ENCODE results near the gene DMRTC2. TPM values are rescaled to one million over a fixed set of nuclear protein-coding genes. Genes with fewer than 3 reads are reported as not detected.
A peak's percentile ranks its signal among the peaks of the same experiment; 100 is the strongest.

DMRTC2 gene
- total and polyA plus RNA-seq, 4 donors, result 0.03 TPM; not detected in 3

DNA sequence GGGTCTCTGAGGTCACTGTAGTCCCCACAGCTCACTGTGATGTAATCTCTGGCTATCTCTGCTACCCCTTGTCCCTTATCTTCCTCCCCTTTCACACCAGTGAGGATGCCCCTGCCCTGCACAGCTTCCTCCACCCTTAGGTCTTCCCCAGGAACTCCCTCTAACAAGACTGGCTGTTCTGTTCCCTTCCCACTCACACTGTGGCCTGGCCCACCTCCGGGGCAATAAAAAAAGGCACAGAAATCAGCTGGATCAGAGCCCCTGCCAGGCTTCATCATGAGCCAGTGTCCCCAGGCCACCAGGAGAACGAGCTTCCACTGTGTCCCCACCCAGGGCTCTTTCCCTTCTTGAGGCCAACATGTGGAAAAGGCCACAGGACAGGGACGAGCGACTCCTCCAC lies 43.8 kb upstream of the DMRTC2 start:
- TF ChIP-seq, protein P1, sequence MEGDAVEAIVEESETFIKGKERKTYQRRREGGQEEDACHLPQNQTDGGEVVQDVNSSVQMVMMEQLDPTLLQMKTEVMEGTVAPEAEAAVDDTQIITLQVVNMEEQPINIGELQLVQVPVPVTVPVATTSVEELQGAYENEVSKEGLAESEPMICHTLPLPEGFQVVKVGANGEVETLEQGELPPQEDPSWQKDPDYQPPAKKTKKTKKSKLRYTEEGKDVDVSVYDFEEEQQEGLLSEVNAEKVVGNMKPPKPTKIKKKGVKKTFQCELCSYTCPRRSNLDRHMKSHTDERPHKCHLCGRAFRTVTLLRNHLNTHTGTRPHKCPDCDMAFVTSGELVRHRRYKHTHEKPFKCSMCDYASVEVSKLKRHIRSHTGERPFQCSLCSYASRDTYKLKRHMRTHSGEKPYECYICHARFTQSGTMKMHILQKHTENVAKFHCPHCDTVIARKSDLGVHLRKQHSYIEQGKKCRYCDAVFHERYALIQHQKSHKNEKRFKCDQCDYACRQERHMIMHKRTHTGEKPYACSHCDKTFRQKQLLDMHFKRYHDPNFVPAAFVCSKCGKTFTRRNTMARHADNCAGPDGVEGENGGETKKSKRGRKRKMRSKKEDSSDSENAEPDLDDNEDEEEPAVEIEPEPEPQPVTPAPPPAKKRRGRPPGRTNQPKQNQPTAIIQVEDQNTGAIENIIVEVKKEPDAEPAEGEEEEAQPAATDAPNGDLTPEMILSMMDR (IDR thresholded peaks at IDR 0.05; ENCODE audit: control extremely low read depth, extremely low read depth), result no peak
- Histone ChIP-seq H3K27me3 (ENCODE audit: control insufficient read depth in 3 of 3, insufficient read depth in 3 of 3, low read length in 2 of 3) (no peaks in the 10 kb centered on the region), H3K36me3 (ENCODE audit: control insufficient read depth in 4 of 4, insufficient read depth in 4 of 4, low read length in 4 of 4) (no peaks in the 10 kb centered on the region), H3K4me1 (ENCODE audit: control insufficient read depth in 5 of 5, insufficient read depth in 5 of 5, low read length in 5 of 5) (peaks cover 0 to 2% (median 0%) of the 10 kb centered on the region in 5 donors), H3K9me3 (ENCODE audit: control insufficient read depth in 4 of 4, insufficient read depth in 3 of 4, low read length in 3 of 4) (no peaks in the 10 kb centered on the region), H3K9ac (ENCODE audit: insufficient read depth in 1 of 2, low read length in 2 of 2) (no peak overlapping the region), H3K4me3 (no peak overlapping the region), H3K27ac (ENCODE audit: low read depth in 1 of 2, low read length in 1 of 2) (peak overlapping the region in 1 of 2 donors; percentile 61)
- WGBS, 2 donors, result 76 to 77% methylated on average over 4 of the region's 4 CpGs
- no peak for ATAC-seq (ENCODE audit: insufficient read depth, low FRiP score)
- DNase-seq, result no peak

- peak; percentile 34 for ATAC-seq (ENCODE audit: insufficient read depth, low FRiP score)
- 31 to 44% methylated on average over 2 of the region's 2 CpGs for WGBS, 2 donors
- Histone ChIP-seq H3K27ac (ENCODE audit: low read depth in 1 of 2, low read length in 1 of 2) (peak overlapping the region in 1 of 2 donors; percentile 64), H3K9ac (ENCODE audit: insufficient read depth in 1 of 2, low read length in 2 of 2) (no peak overlapping the region), H3K4me3 (no peak overlapping the region), H3K27me3 (ENCODE audit: control insufficient read depth in 3 of 3, insufficient read depth in 3 of 3, low read length in 2 of 3) (no peaks in the 10 kb centered on the region), H3K4me1 (ENCODE audit: control insufficient read depth in 5 of 5, insufficient read depth in 5 of 5, low read length in 5 of 5) (peaks cover 0 to 2% (median 0%) of the 10 kb centered on the region in 5 donors), H3K9me3 (ENCODE audit: control insufficient read depth in 4 of 4, insufficient read depth in 3 of 4, low read length in 3 of 4) (no peaks in the 10 kb centered on the region), H3K36me3 (ENCODE audit: control insufficient read depth in 4 of 4, insufficient read depth in 4 of 4, low read length in 4 of 4) (no peaks in the 10 kb centered on the region)
- TF ChIP-seq, protein P1 (IDR thresholded peaks at IDR 0.05; ENCODE audit: control extremely low read depth, extremely low read depth), result no peak
- DNase-seq, result no peak
These were observed 43.0 kb upstream of the DMRTC2 start for GRCh38 chr19:41801792-41802211.

- Histone ChIP-seq H3K9ac (ENCODE audit: insufficient read depth in 1 of 2, low read length in 2 of 2) (no peak overlapping the region), H3K36me3 (ENCODE audit: control insufficient read depth in 4 of 4, insufficient read depth in 4 of 4, low read length in 4 of 4) (no peaks in the 10 kb centered on the region), H3K9me3 (ENCODE audit: control insufficient read depth in 4 of 4, insufficient read depth in 3 of 4, low read length in 3 of 4) (peaks cover 0 to 3% (median 0%) of the 10 kb centered on the region in 4 donors), H3K27ac (ENCODE audit: low read depth in 1 of 2, low read length in 1 of 2) (no peak overlapping the region), H3K27me3 (ENCODE audit: control insufficient read depth in 3 of 3, insufficient read depth in 3 of 3, low read length in 2 of 3) (no peaks in the 10 kb centered on the region), H3K4me1 (ENCODE audit: control insufficient read depth in 5 of 5, insufficient read depth in 5 of 5, low read length in 5 of 5) (peaks cover 0 to 2% (median 0%) of the 10 kb centered on the region in 5 donors), H3K4me3 (no peak overlapping the region)
- 25 to 63% methylated on average over 2 of the region's 2 CpGs for WGBS, 2 donors
- TF ChIP-seq, protein P1 (IDR thresholded peaks at IDR 0.05; ENCODE audit: control extremely low read depth, extremely low read depth), result no peak
- ATAC-seq (ENCODE audit: insufficient read depth, low FRiP score), result no peak
- no peak for DNase-seq
These were observed 42.1 kb upstream of the DMRTC2 start for GRCh38 chr19:41802770-41803169.

DNA sequence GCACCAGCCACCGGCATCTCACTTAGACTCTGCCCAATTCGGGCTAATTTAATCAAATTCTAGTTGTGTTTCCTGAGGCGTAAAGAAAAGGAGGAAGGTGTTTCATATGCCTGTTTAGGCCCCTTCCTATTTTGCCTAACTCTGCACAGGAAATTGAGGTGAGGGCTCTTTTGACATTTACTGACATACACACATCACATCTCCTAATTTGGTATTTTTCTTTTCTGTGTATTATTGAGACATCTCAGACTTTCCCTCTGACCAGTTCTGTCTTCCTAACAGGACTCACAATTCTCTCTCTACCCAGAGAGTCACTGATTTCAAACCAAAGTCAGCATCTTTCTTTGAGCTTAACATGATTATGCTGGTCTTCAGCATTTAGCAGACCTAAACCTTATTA lies 40.5 kb upstream of the DMRTC2 start:
- no peaks in the 10 kb centered on the region for H3K27me3 ChIP-seq (ENCODE audit: control insufficient read depth in 3 of 3, insufficient read depth in 3 of 3, low read length in 2 of 3)
- no peak overlapping the region for H3K9ac ChIP-seq (ENCODE audit: insufficient read depth in 1 of 2, low read length in 2 of 2)
- whole genome bisulfite sequencing, 2 donors, result 25 to 72% methylated on average over 3 of the region's 3 CpGs
- H3K9me3 ChIP-seq (ENCODE audit: control insufficient read depth in 4 of 4, insufficient read depth in 3 of 4, low read length in 3 of 4), result peaks cover 0 to 3% (median 0%) of the 10 kb centered on the region in 4 donors
- H3K36me3 ChIP-seq (ENCODE audit: control insufficient read depth in 4 of 4, insufficient read depth in 4 of 4, low read length in 4 of 4), result no peaks in the 10 kb centered on the region
- ATAC-seq (ENCODE audit: insufficient read depth, low FRiP score), result no peak
- H3K4me1 ChIP-seq (ENCODE audit: control insufficient read depth in 5 of 5, insufficient read depth in 5 of 5, low read length in 5 of 5), result no peaks in the 10 kb centered on the region
- DNase-seq, result no peak
- TF ChIP-seq, protein P1 (IDR thresholded peaks at IDR 0.05; ENCODE audit: control extremely low read depth, extremely low read depth), result no peak
- H3K4me3 ChIP-seq, result no peak overlapping the region
- no peak overlapping the region for H3K27ac ChIP-seq (ENCODE audit: low read depth in 1 of 2, low read length in 1 of 2)
